ENCODE results near the gene CPT1C. TPM values are rescaled to one million over a fixed set of nuclear protein-coding genes. Genes with fewer than 3 reads are reported as not detected.

CPT1C gene
- 1 to 10 TPM; 2.3 to 2.7 TPM for total RNA-seq
- under 1 TPM; 0.19 to 0.54 (median 0.40) TPM for polyA plus RNA-seq
- 0 to 0.78 (median 0.31) reads per million in 6 experiments for total RNA-seq

- Mint-ChIP-seq H3K9me3 (no peaks in the 10 kb centered on the region), H3K27me3 (peaks cover 0 to 22% (median 11%) of the 10 kb centered on the region in 5 donors), H3K36me3 (peaks cover 0 to 10% (median 3%) of the 10 kb centered on the region in 3 donors), H3K27ac (peak within 1 kb of the TSS; percentile 1 to 93 (median 74)), H3K4me3 (peak within 1 kb of the TSS; percentile 85 to 99 (median 92)), H3K4me1 (peaks cover 16 to 33% (median 23%) of the 10 kb centered on the region in 4 donors)
- POLR2A ChIA-PET, result interaction anchor here (0.5 to 0.6 kb wide), 2 partner anchors 8 to 12 kb away, joined by 3 to 7 read pairs; no protein-coding TSS in a partner anchor
- DNase-seq (peak in 6 of 10 donors; percentile 35 to 62 (median 50)), ATAC-seq (peak; percentile 73 to 75)
These were observed at the start of gene CPT1C for GRCh38 chr19:49690656-49691242. CPT1C (plus strand) TSS chr19:49691116; CDS start chr19:49692253, 1,137 bp downstream.

GRCh38 chr19:49641688-49642491 lies 49.0 kb upstream of the CPT1C start, which contains the start of gene SCAF1:
SCAF1 (plus strand) TSS chr19:49642209; CDS start chr19:49645027, 2,818 bp downstream.
- DNase-seq, result peak; percentile 96 to 100 (median 99)
- H3K4me3 Mint-ChIP-seq, result peak within 1 kb of the TSS; percentile 87 to 98 (median 95)
- peak within 1 kb of the TSS; percentile 94 to 99 (median 97) for H3K27ac Mint-ChIP-seq
- peaks cover 47 to 75% (median 63%) of the 10 kb centered on the region in 4 donors for H3K4me1 Mint-ChIP-seq
- POLR2A ChIA-PET, result interaction anchor here (0.6 to 7.8 kb wide), 20 partner anchors 10 to 307 kb away, joined by 3 to 180 read pairs (median 4); partner anchors contain the start of genes AKT1S1, BCL2L12, CD37 and IRF3
- peak; percentile 65 to 69 for ATAC-seq
- H3K36me3 Mint-ChIP-seq, result peaks cover 0 to 14% (median under 1%) of the 10 kb centered on the region in 3 donors
- no peaks in the 10 kb centered on the region for H3K27me3 Mint-ChIP-seq
- no peaks in the 10 kb centered on the region for H3K9me3 Mint-ChIP-seq

GRCh38 chr19:49642492-49643035 lies 48.4 kb upstream of the CPT1C start:
- no peak for ATAC-seq
- H3K9me3 Mint-ChIP-seq, result no peaks in the 10 kb centered on the region
- no peaks in the 10 kb centered on the region for H3K27me3 Mint-ChIP-seq
- peak overlapping the region; percentile 87 to 98 (median 95) for H3K4me3 Mint-ChIP-seq
- peaks cover 47 to 74% (median 64%) of the 10 kb centered on the region in 4 donors for H3K4me1 Mint-ChIP-seq
- H3K27ac Mint-ChIP-seq, result peak overlapping the region; percentile 89 to 99 (median 97)
- peaks cover 0 to 20% (median 3%) of the 10 kb centered on the region in 3 donors for H3K36me3 Mint-ChIP-seq
- no peak for DNase-seq
- POLR2A ChIA-PET, result interaction anchor here (0.6 to 7.8 kb wide), 15 partner anchors 13 to 234 kb away, joined by 3 to 180 read pairs (median 6); partner anchors contain the start of genes AKT1S1, BCL2L12, IRF3 and NOSIP

- Mint-ChIP-seq H3K4me1 (peaks cover 41 to 65% (median 58%) of the 10 kb centered on the region in 4 donors), H3K36me3 (peaks cover 0 to 26% (median 3%) of the 10 kb centered on the region in 3 donors), H3K27ac (peak overlapping the region; percentile 32 to 97 (median 96)), H3K9me3 (no peaks in the 10 kb centered on the region), H3K4me3 (peak overlapping the region; percentile 72 to 98 (median 94)), H3K27me3 (no peaks in the 10 kb centered on the region)
- ATAC-seq, result no peak
- POLR2A ChIA-PET, result interaction anchor here (0.9 to 7.8 kb wide), 6 partner anchors 20 to 93 kb away, joined by 3 to 180 read pairs (median 4); partner anchors contain the start of genes BCL2L12, IRF3, NOSIP and PRMT1
- DNase-seq, result no peak
These were observed 47.5 kb upstream of the CPT1C start for GRCh38 chr19:49643466-49643865.

- peaks cover 0 to 41% (median 3%) of the 10 kb centered on the region in 3 donors for H3K36me3 Mint-ChIP-seq
- peaks cover 31 to 52% (median 42%) of the 10 kb centered on the region in 4 donors for H3K4me1 Mint-ChIP-seq
- ATAC-seq (no peak), DNase-seq (no peak)
- no peaks in the 10 kb centered on the region for H3K27me3 Mint-ChIP-seq
- H3K27ac Mint-ChIP-seq, result peak overlapping the region in 4 of 10 donors; percentile 14 to 86 (median 66)
- no peak overlapping the region for H3K4me3 Mint-ChIP-seq
- POLR2A ChIA-PET, result interaction anchor here (0.6 to 2.1 kb wide), 5 partner anchors 16 to 751 kb away, joined by 3 to 9 read pairs (median 4); no protein-coding TSS in a partner anchor
- no peaks in the 10 kb centered on the region for H3K9me3 Mint-ChIP-seq
These were observed 45.3 kb upstream of the CPT1C start for GRCh38 chr19:49645592-49645991.

- H3K9me3 Mint-ChIP-seq, result no peaks in the 10 kb centered on the region
- peak overlapping the region in 2 of 10 donors; percentile 52 to 71 for H3K27ac Mint-ChIP-seq
- no peak for ATAC-seq
- H3K4me3 Mint-ChIP-seq, result no peak overlapping the region
- POLR2A ChIA-PET, result interaction anchor here (0.7 to 2.1 kb wide), 3 partner anchors 16 to 751 kb away, joined by 3 to 9 read pairs (median 4); no protein-coding TSS in a partner anchor
- DNase-seq, result no peak
- peaks cover 0 to 41% (median 4%) of the 10 kb centered on the region in 3 donors for H3K36me3 Mint-ChIP-seq
- no peaks in the 10 kb centered on the region for H3K27me3 Mint-ChIP-seq
- H3K4me1 Mint-ChIP-seq, result peaks cover 26 to 48% (median 38%) of the 10 kb centered on the region in 4 donors
These were observed 44.9 kb upstream of the CPT1C start for GRCh38 chr19:49645995-49646394.

- H3K4me1 Mint-ChIP-seq, result peaks cover 25 to 45% (median 33%) of the 10 kb centered on the region in 4 donors
- ATAC-seq (no peak), DNase-seq (no peak)
- peaks cover 0 to 41% (median 4%) of the 10 kb centered on the region in 3 donors for H3K36me3 Mint-ChIP-seq
- no peaks in the 10 kb centered on the region for H3K27me3 Mint-ChIP-seq
- peak overlapping the region in 3 of 10 donors; percentile 55 to 72 (median 71) for H3K27ac Mint-ChIP-seq
- POLR2A ChIA-PET, result interaction anchor here (0.7 to 2.1 kb wide), 3 partner anchors 15 to 71 kb away, joined by 3 to 9 read pairs (median 4); no protein-coding TSS in a partner anchor
- H3K9me3 Mint-ChIP-seq, result no peaks in the 10 kb centered on the region
- no peak overlapping the region for H3K4me3 Mint-ChIP-seq
These were observed 44.3 kb upstream of the CPT1C start for GRCh38 chr19:49646586-49646985.

GRCh38 chr19:49651029-49651819 lies 39.7 kb upstream of the CPT1C start:
- H3K27me3 Mint-ChIP-seq, result no peaks in the 10 kb centered on the region
- POLR2A ChIA-PET, result no interaction called here
- H3K27ac Mint-ChIP-seq, result no peak overlapping the region
- peak overlapping the region in 1 of 10 donors; percentile 31 for H3K4me3 Mint-ChIP-seq
- H3K9me3 Mint-ChIP-seq, result no peaks in the 10 kb centered on the region
- DNase-seq (no peak), ATAC-seq (no peak)
- peaks cover 0 to 13% (median 2%) of the 10 kb centered on the region in 4 donors for H3K4me1 Mint-ChIP-seq
- peaks cover 0 to 58% (median 7%) of the 10 kb centered on the region in 3 donors for H3K36me3 Mint-ChIP-seq

- peak overlapping the region in 1 of 10 donors; percentile 65 for H3K27ac Mint-ChIP-seq
These were observed 38.9 kb upstream of the CPT1C start for GRCh38 chr19:49651820-49652550.

GRCh38 chr19:49652551-49653465 lies 38.1 kb upstream of the CPT1C start:
- Mint-ChIP-seq H3K4me1 (peaks cover 0 to 9% (median 3%) of the 10 kb centered on the region in 4 donors), H3K4me3 (no peak overlapping the region), H3K36me3 (peaks cover 0 to 56% (median 6%) of the 10 kb centered on the region in 3 donors), H3K27me3 (no peaks in the 10 kb centered on the region), H3K9me3 (no peaks in the 10 kb centered on the region), H3K27ac (peak overlapping the region in 2 of 10 donors; percentile 47 to 65)
- DNase-seq, result no peak
- ATAC-seq, result no peak
- POLR2A ChIA-PET, result interaction anchor here (0.6 to 1.0 kb wide), 2 partner anchors 13 to 106 kb away, joined by 3 read pairs; partner anchors contain the start of gene RRAS

More at GRCh38 chr19:49651820-49652550, 38.9 kb upstream of the CPT1C start:
- Mint-ChIP-seq H3K4me1 (peaks cover 0 to 9% (median 2%) of the 10 kb centered on the region in 4 donors), H3K27me3 (no peaks in the 10 kb centered on the region), H3K4me3 (no peak overlapping the region), H3K36me3 (peaks cover 0 to 56% (median 5%) of the 10 kb centered on the region in 3 donors), H3K9me3 (no peaks in the 10 kb centered on the region)
- POLR2A ChIA-PET, result no interaction called here
- DNase-seq, result no peak
- ATAC-seq, result no peak
